Glutamatergic neuron (in vitro differentiated cells): ENCODE measurements around the gene CLEC1A. TPM values are rescaled to one million over a fixed set of nuclear protein-coding genes. Genes with fewer than 3 reads are reported as not detected.
"Not testable (repeated sequence)": the region's sequence is repeated elsewhere in the genome, so short reads cannot be mapped to it uniquely, and the experiment has no call there.

Experiments
- DNase-seq: peaks from one replicate; pipeline ENCODE4 v3.0.0; 2022
- H3K27ac Mint-ChIP-seq: one replicate; pipeline ENCODE4 v1.8.0; 2020; ENCODE audit warnings: mild to moderate bottlenecking, mixed read lengths, inconsistent platforms; ENCODE audit not compliant: unreplicated experiment
- H3K27me3 Mint-ChIP-seq: one replicate; pipeline ENCODE4 v1.8.0; 2020; ENCODE audit warnings: mild to moderate bottlenecking, moderate library complexity, mixed read lengths, inconsistent platforms; ENCODE audit not compliant: unreplicated experiment
- H3K36me3 Mint-ChIP-seq: one replicate; pipeline ENCODE4 v1.8.0; 2020; ENCODE audit warnings: mild to moderate bottlenecking, mixed read lengths, inconsistent platforms; ENCODE audit not compliant: unreplicated experiment
- H3K4me1 Mint-ChIP-seq: one replicate; pipeline ENCODE4 v1.8.0; 2020; ENCODE audit warnings: mild to moderate bottlenecking, low read depth, mixed read lengths, inconsistent platforms; ENCODE audit not compliant: unreplicated experiment
- H3K4me3 Mint-ChIP-seq: one replicate; pipeline ENCODE4 v1.8.0; 2020; ENCODE audit warnings: mild to moderate bottlenecking, mixed read lengths, inconsistent platforms; ENCODE audit not compliant: unreplicated experiment
- H3K9me3 Mint-ChIP-seq: one replicate; pipeline ENCODE4 v1.8.0; 2020; ENCODE audit warnings: mild to moderate bottlenecking, moderate library complexity, mixed read lengths, inconsistent platforms; ENCODE audit not compliant: unreplicated experiment
- total RNA-seq: library from RNA; stranded (reverse); fragmentation: NEBNext Ultra II Directional; extraction: Animal tissue kit (Norgen Biotek cat#: 25700); gene quantifications from one replicate; pipeline ENCODE4 v1.2.1, GENCODE V29; 2021; ENCODE audit not compliant: unreplicated experiment
- TF ChIP-seq, protein P1 (sequence below): fragments of 200-600 bp; sonication (generic); IDR thresholded peaks from one replicate; pipeline ENCODE4 v1.5.0; 2021; ENCODE audit not compliant: partially characterized antibody, unreplicated experiment

Gene CLEC1A
- total RNA-seq, 1 donor from 2014 or later = not detected

DNA sequence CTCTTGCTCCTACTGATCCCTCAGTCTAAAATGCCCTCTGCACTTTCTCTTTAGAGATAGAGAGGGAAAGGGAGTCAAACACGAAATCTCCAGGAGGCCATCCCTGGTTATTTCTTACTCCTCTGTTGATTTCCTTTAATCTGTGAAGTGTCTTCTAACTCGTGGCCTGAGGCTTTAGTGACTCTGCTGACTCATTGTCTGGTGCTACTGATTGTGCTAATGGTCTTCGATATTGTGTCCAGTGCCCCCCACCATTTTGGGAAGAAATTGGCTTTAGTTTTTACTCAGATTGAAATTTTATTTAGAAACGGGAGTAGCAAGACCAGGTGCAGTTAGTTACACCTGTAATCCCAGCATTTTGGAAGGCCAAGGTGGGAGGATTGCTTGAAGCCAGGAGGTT, 67.5 kb downstream of the CLEC1A start:
- no peak for DNase-seq
- no peak overlapping the region for H3K27ac Mint-ChIP-seq
- no peaks in the 10 kb centered on the region for H3K4me1 Mint-ChIP-seq
- no peaks in the 10 kb centered on the region for H3K9me3 Mint-ChIP-seq
- TF ChIP-seq, protein P1, sequence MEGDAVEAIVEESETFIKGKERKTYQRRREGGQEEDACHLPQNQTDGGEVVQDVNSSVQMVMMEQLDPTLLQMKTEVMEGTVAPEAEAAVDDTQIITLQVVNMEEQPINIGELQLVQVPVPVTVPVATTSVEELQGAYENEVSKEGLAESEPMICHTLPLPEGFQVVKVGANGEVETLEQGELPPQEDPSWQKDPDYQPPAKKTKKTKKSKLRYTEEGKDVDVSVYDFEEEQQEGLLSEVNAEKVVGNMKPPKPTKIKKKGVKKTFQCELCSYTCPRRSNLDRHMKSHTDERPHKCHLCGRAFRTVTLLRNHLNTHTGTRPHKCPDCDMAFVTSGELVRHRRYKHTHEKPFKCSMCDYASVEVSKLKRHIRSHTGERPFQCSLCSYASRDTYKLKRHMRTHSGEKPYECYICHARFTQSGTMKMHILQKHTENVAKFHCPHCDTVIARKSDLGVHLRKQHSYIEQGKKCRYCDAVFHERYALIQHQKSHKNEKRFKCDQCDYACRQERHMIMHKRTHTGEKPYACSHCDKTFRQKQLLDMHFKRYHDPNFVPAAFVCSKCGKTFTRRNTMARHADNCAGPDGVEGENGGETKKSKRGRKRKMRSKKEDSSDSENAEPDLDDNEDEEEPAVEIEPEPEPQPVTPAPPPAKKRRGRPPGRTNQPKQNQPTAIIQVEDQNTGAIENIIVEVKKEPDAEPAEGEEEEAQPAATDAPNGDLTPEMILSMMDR = no peak
- H3K27me3 Mint-ChIP-seq = peaks cover 2% of the 10 kb centered on the region
- no peaks in the 10 kb centered on the region for H3K36me3 Mint-ChIP-seq
- H3K4me3 Mint-ChIP-seq = no peak overlapping the region

DNA sequence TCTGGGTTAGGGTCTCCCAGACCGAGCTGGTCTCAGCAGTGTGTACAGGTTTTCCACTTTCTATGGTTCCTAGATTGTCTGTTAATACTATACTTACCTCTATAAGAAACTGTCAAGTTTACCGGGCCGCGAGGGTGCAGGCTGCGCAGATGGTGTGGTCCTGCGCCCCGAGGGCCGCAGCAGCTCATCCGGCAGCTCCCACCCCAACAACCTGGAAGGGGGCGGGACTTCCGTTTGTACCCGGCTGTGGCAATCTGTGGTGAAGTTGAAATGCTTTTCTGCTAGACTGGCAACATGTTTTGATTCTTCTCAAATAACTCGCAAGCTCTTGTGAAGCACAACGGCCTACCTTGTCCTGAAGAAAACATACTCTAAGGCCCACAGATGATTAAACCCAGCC, 68.3 kb downstream of the CLEC1A start, which contains the start of gene CLEC9A:
CLEC9A (plus strand) TSS at position 237 of the 400 bp plus-strand sequence. CDS start 22,006 bp downstream, outside the sequence.
- Mint-ChIP-seq H3K4me1 (no peaks in the 10 kb centered on the region), H3K27me3 (peaks cover 2% of the 10 kb centered on the region), H3K4me3 (no peak within 1 kb of the TSS), H3K36me3 (no peaks in the 10 kb centered on the region), H3K9me3 (no peaks in the 10 kb centered on the region), H3K27ac (no peak within 1 kb of the TSS)
- no peak for DNase-seq
- TF ChIP-seq, protein P1 = no peak

DNA sequence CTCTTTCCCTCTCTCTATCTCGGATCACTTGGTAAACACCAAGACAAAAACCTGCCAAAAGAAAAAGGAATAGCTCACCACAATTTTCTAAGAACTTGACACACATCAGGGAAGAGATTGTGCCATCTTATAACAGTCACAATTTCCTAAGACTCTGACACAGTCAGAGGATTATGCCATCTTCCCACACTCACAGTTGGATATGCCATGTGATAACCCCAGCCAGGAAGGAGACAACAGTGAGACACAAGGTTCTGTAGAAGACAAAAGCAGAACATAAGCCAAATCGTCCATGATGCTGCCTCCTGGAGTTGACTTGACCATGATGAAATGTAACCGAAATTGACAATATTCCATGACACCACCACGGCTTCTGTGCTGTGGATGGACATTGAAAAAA, 71.1 kb downstream of the CLEC1A start:
- no peak overlapping the region for H3K27ac Mint-ChIP-seq
- no peak overlapping the region for H3K4me3 Mint-ChIP-seq
- no peaks in the 10 kb centered on the region for H3K36me3 Mint-ChIP-seq
- DNase-seq = no peak
- H3K9me3 Mint-ChIP-seq = no peaks in the 10 kb centered on the region
- TF ChIP-seq, protein P1 = no peak
- H3K4me1 Mint-ChIP-seq = no peaks in the 10 kb centered on the region
- peaks cover 4% of the 10 kb centered on the region for H3K27me3 Mint-ChIP-seq

DNA sequence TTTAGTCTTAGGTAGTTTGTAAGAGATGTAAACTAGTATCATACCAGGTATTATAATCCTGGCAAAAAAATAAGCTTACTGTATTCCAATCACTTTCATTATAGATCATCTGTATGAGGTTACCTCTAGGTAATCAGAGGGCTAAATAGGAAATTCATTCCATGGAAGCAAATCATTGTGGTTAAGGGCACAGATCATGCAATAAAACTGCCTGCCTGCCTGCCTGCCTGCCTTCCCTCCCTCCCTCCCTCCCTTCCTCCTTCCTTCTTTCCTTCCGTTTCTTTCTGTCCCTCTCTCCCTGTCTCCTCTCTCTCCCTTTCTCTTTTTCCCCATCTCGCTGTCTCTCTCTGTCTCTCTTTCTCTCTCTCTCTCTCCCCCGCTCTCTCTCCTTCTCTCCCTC, 71.5 kb downstream of the CLEC1A start:
- no peak for DNase-seq
- Mint-ChIP-seq H3K9me3 (no peaks in the 10 kb centered on the region), H3K36me3 (no peaks in the 10 kb centered on the region), H3K4me3 (no peak overlapping the region), H3K4me1 (no peaks in the 10 kb centered on the region), H3K27ac (no peak overlapping the region), H3K27me3 (peaks cover 4% of the 10 kb centered on the region)
- TF ChIP-seq, protein P1 = no peak

DNA sequence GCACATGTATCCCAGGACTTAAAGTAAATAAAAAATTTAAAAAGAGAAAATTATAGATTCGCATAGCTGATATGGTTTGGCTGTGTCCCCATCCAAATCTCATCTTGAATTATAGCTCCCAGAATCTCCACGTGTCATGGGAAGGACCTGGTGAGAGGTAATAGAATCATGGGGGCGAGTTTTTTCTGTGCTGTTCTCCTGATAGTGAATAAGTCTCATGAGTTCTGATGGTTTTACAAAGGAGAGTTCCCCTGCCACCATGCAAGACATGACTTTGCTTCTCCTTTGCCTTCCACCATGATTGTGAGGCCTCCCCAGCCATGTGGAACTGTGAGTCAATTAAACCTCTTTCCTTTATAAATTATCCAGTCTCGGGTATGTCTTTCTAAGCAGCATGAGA, 72.1 kb downstream of the CLEC1A start:
- not testable (repeated sequence) for H3K27ac Mint-ChIP-seq, H3K4me1 Mint-ChIP-seq, H3K36me3 Mint-ChIP-seq, H3K27me3 Mint-ChIP-seq, H3K4me3 Mint-ChIP-seq, DNase-seq, H3K9me3 Mint-ChIP-seq

DNA sequence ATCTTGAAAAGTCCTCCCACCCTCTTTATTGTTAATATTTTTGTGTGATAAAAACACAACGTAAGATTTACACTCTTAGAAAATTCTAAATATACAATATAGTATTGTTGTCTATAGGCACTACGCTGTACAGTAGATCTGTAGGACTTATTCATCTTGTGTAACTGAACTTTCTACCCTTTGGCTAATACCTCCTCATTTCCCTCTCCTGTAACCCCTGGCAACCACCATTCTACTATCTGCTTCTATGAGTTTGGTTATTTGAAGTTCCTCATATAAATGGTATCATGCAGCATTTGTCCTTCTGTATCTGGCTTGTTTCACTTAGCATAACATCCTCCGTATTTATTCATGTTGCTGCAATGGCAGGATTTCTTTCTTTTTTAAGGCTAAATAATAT, 73.5 kb downstream of the CLEC1A start:
- no peaks in the 10 kb centered on the region for H3K4me1 Mint-ChIP-seq
- TF ChIP-seq, protein P1 = no peak
- no peaks in the 10 kb centered on the region for H3K36me3 Mint-ChIP-seq
- no peak overlapping the region for H3K27ac Mint-ChIP-seq
- H3K9me3 Mint-ChIP-seq = no peaks in the 10 kb centered on the region
- no peak for DNase-seq
- H3K27me3 Mint-ChIP-seq = peaks cover 2% of the 10 kb centered on the region
- H3K4me3 Mint-ChIP-seq = no peak overlapping the region
